A673 (cell line): Measurements from ENCODE around the gene THUMPD1.

Experiments used
- CTCF ChIP-seq: fragments of 300-800, 200-600 bp; sonication (generic); conservative IDR thresholded peaks from 2 replicates; pipeline ENCODE4 v1.5.1; 2017; ENCODE audit warnings: low read depth, mild to moderate bottlenecking, antibody characterized with exemption, low read length, moderate library complexity, mixed read lengths
- EZH2 ChIP-seq: fragments of 200-600 bp; sonication (generic); IDR thresholded peaks from 2 replicates; pipeline ENCODE4 v1.6.1; 2017; ENCODE audit warnings: borderline replicate concordance, low read depth, mild to moderate bottlenecking, mixed read lengths, antibody characterized with exemption, low read length; ENCODE audit not compliant: poor library complexity, severe bottlenecking

DNA sequence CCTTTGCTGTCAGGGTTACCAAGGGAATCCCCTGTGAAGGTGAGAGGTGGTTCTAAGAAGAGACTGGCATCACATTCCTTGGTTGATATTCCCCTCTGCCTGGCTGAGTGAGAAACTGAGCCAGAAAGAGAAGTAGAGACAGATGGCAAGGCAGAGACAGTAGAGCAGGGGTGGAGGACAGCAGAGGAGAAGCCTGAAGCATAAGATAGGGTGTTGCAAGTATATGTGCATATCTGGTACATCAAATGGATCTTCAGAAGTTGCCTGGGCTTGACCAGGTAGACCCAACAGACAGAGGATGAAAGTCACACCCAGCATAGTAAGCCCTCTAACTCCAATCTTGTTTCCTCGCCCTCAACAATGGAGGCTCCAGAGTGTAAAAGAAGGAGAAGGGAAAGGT lies 7.9 kb upstream of the THUMPD1 start:
- TF ChIP-seq CTCF (no peak), EZH2 (no peak)
